Cerebellar nuclear complex (tissue), 1 donor: ENCODE results near the gene PROZ.
"Not testable (repeated sequence)": the region's sequence is repeated elsewhere in the genome, so short reads cannot be mapped to it uniquely, and the experiment has no call there.

ENCODE experiments used
- DNase-seq, 2 experiments: peaks; one replicate each; lab custom pipeline; 2025; lab: John Stamatoyannopoulos, UW

Gene PROZ

GRCh38 chr13:113157206-113157928, 1.1 kb upstream of the PROZ start:
- no peak for DNase-seq

- no peak for DNase-seq
Observed at GRCh38 chr13:113158946-113159345, 498 bp downstream of the PROZ start.

- no peak for DNase-seq
Observed at GRCh38 chr13:113159701-113160100, 1.3 kb downstream of the PROZ start.

- no peak for DNase-seq
Observed at GRCh38 chr13:113160983-113161382, 2.5 kb downstream of the PROZ start.

GRCh38 chr13:113161433-113161832, 3.0 kb downstream of the PROZ start:
- DNase-seq, result no peak

- DNase-seq, result not testable (repeated sequence)
Observed at GRCh38 chr13:113161975-113162374, 3.5 kb downstream of the PROZ start.

- DNase-seq, result no peak
Observed at GRCh38 chr13:113162783-113163685, 4.6 kb downstream of the PROZ start.

- DNase-seq, result no peak
Observed at GRCh38 chr13:113164492-113164891, 6.0 kb downstream of the PROZ start.

GRCh38 chr13:113166266-113166665, 7.8 kb downstream of the PROZ start:
- no peak for DNase-seq

GRCh38 chr13:113166681-113167080, 8.2 kb downstream of the PROZ start:
- DNase-seq, result no peak

GRCh38 chr13:113167155-113167554, 8.7 kb downstream of the PROZ start:
- DNase-seq, result no peak

GRCh38 chr13:113167575-113167974, 9.1 kb downstream of the PROZ start:
- no peak for DNase-seq

GRCh38 chr13:113168211-113168610, 9.8 kb downstream of the PROZ start:
- DNase-seq, result no peak

- DNase-seq, result no peak
Observed at GRCh38 chr13:113169277-113170272, 11.1 kb downstream of the PROZ start.

GRCh38 chr13:113170511-113170910, 12.1 kb downstream of the PROZ start:
- DNase-seq, result no peak

- DNase-seq, result no peak
Observed at GRCh38 chr13:113171250-113172125, 13.0 kb downstream of the PROZ start.

GRCh38 chr13:113172419-113172926, 14.0 kb downstream of the PROZ start:
- DNase-seq, result no peak

- no peak for DNase-seq
Observed at GRCh38 chr13:113176280-113176679, 17.8 kb downstream of the PROZ start.

GRCh38 chr13:113176822-113177221, 18.4 kb downstream of the PROZ start:
- no peak for DNase-seq

GRCh38 chr13:113178070-113178895, 19.8 kb downstream of the PROZ start:
- DNase-seq, result no peak
